HCT116 (cell line): ENCODE results near the gene NPM3.

Experiments used
- CTCF ChIP-seq, 3 experiments: fragments of 200-600 bp in 1 of 3; sonication (generic) in 1 of 3; IDR thresholded peaks in 2 of 3; conservative IDR thresholded peaks in 1 of 3; 2 replicates each; pipeline ENCODE4 v1.5.1; 2012 to 2017; ENCODE audit warnings: low read depth in 2 of 3, low read length in 2 of 3, antibody characterized with exemption in 1 of 3, borderline replicate concordance in 1 of 3, control low read depth in 1 of 3, mild to moderate bottlenecking in 1 of 3, mixed read lengths in 1 of 3, mixed run types in 1 of 3, moderate library complexity in 1 of 3; ENCODE audit not compliant: insufficient read depth in 1 of 3
- EZH2 ChIP-seq: fragments of 200-600 bp; sonication (generic); IDR thresholded peaks from 2 replicates; pipeline ENCODE4 v1.6.1; 2017; ENCODE audit warnings: antibody characterized with exemption, mixed run types
- POLR2AphosphoS5 ChIP-seq: IDR thresholded peaks from 2 replicates; pipeline ENCODE4 v1.6.1; 2011; ENCODE audit warnings: mild to moderate bottlenecking, low read depth, low read length, moderate library complexity
- RAD21 ChIP-seq: IDR thresholded peaks from 2 replicates; pipeline ENCODE4 v1.6.1; 2012; ENCODE audit warnings: low read depth, mild to moderate bottlenecking
- TF ChIP-seq, protein P1 (sequence below): IDR thresholded peaks from 2 replicates; pipeline ENCODE4 v1.6.1; 2012
- TF ChIP-seq, protein P2 (sequence below): IDR thresholded peaks from 2 replicates; pipeline ENCODE4 v1.6.1; 2012; ENCODE audit warnings: low read depth

GRCh38 chr10:101785801-101786200, 2.6 kb upstream of the NPM3 start:
- TF ChIP-seq RAD21 (no peak), CTCF (IDR thresholded peaks at IDR 0.05 in 2 of 3, conservative IDR thresholded peaks at IDR 0.05 in 1 of 3; ENCODE audit: borderline replicate concordance in 1 of 3, insufficient read depth in 1 of 3, low read depth in 2 of 3, low read length in 2 of 3) (no peak), EZH2 (no peak), POLR2AphosphoS5 (no peak)
- TF ChIP-seq, protein P1, sequence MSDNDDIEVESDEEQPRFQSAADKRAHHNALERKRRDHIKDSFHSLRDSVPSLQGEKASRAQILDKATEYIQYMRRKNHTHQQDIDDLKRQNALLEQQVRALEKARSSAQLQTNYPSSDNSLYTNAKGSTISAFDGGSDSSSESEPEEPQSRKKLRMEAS: no peak
- TF ChIP-seq, protein P2, sequence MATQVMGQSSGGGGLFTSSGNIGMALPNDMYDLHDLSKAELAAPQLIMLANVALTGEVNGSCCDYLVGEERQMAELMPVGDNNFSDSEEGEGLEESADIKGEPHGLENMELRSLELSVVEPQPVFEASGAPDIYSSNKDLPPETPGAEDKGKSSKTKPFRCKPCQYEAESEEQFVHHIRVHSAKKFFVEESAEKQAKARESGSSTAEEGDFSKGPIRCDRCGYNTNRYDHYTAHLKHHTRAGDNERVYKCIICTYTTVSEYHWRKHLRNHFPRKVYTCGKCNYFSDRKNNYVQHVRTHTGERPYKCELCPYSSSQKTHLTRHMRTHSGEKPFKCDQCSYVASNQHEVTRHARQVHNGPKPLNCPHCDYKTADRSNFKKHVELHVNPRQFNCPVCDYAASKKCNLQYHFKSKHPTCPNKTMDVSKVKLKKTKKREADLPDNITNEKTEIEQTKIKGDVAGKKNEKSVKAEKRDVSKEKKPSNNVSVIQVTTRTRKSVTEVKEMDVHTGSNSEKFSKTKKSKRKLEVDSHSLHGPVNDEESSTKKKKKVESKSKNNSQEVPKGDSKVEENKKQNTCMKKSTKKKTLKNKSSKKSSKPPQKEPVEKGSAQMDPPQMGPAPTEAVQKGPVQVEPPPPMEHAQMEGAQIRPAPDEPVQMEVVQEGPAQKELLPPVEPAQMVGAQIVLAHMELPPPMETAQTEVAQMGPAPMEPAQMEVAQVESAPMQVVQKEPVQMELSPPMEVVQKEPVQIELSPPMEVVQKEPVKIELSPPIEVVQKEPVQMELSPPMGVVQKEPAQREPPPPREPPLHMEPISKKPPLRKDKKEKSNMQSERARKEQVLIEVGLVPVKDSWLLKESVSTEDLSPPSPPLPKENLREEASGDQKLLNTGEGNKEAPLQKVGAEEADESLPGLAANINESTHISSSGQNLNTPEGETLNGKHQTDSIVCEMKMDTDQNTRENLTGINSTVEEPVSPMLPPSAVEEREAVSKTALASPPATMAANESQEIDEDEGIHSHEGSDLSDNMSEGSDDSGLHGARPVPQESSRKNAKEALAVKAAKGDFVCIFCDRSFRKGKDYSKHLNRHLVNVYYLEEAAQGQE: no peak
